ENCODE data around the gene GNAI3.

DNA sequence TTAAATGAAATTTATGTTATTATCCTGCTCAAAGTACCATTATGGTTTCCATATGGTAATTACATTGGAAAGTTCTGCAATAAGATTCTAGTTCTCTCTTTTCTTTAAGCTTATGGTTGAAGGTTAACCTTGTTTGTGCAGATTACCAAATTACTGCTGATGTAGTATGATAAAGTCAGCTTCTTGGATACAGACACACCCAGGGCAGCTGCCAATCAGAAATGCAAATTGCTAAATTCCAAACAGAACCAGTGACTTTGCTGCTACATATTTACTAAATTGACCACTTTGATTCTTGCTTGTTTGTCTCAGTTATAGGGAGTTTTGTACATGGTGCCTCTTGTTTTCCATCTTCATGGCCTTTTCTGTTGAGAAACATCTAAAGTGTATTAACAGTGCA, 44.5 kb downstream of the GNAI3 start:
- TF ChIP-seq EP300 (IDR thresholded peaks at IDR 0.05) (no peak), POLR2A (IDR thresholded peaks at IDR 0.05; ENCODE audit: low read length) (no peak), CBX8 (IDR thresholded peaks at IDR 0.05) (no peak), MYC (IDR thresholded peaks at IDR 0.05; ENCODE audit: borderline replicate concordance, low read length) (no peak), CEBPB (IDR thresholded peaks at IDR 0.05) (no peak), RAD21 (conservative IDR thresholded peaks at IDR 0.05 in 1 of 2, IDR thresholded peaks at IDR 0.05 in 1 of 2) (no peak)
- TF ChIP-seq, protein P1, sequence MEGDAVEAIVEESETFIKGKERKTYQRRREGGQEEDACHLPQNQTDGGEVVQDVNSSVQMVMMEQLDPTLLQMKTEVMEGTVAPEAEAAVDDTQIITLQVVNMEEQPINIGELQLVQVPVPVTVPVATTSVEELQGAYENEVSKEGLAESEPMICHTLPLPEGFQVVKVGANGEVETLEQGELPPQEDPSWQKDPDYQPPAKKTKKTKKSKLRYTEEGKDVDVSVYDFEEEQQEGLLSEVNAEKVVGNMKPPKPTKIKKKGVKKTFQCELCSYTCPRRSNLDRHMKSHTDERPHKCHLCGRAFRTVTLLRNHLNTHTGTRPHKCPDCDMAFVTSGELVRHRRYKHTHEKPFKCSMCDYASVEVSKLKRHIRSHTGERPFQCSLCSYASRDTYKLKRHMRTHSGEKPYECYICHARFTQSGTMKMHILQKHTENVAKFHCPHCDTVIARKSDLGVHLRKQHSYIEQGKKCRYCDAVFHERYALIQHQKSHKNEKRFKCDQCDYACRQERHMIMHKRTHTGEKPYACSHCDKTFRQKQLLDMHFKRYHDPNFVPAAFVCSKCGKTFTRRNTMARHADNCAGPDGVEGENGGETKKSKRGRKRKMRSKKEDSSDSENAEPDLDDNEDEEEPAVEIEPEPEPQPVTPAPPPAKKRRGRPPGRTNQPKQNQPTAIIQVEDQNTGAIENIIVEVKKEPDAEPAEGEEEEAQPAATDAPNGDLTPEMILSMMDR (IDR thresholded peaks at IDR 0.05): no peak
- TF ChIP-seq, protein P2, sequence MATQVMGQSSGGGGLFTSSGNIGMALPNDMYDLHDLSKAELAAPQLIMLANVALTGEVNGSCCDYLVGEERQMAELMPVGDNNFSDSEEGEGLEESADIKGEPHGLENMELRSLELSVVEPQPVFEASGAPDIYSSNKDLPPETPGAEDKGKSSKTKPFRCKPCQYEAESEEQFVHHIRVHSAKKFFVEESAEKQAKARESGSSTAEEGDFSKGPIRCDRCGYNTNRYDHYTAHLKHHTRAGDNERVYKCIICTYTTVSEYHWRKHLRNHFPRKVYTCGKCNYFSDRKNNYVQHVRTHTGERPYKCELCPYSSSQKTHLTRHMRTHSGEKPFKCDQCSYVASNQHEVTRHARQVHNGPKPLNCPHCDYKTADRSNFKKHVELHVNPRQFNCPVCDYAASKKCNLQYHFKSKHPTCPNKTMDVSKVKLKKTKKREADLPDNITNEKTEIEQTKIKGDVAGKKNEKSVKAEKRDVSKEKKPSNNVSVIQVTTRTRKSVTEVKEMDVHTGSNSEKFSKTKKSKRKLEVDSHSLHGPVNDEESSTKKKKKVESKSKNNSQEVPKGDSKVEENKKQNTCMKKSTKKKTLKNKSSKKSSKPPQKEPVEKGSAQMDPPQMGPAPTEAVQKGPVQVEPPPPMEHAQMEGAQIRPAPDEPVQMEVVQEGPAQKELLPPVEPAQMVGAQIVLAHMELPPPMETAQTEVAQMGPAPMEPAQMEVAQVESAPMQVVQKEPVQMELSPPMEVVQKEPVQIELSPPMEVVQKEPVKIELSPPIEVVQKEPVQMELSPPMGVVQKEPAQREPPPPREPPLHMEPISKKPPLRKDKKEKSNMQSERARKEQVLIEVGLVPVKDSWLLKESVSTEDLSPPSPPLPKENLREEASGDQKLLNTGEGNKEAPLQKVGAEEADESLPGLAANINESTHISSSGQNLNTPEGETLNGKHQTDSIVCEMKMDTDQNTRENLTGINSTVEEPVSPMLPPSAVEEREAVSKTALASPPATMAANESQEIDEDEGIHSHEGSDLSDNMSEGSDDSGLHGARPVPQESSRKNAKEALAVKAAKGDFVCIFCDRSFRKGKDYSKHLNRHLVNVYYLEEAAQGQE (IDR thresholded peaks at IDR 0.05): no peak
- TF ChIP-seq, protein P3, sequence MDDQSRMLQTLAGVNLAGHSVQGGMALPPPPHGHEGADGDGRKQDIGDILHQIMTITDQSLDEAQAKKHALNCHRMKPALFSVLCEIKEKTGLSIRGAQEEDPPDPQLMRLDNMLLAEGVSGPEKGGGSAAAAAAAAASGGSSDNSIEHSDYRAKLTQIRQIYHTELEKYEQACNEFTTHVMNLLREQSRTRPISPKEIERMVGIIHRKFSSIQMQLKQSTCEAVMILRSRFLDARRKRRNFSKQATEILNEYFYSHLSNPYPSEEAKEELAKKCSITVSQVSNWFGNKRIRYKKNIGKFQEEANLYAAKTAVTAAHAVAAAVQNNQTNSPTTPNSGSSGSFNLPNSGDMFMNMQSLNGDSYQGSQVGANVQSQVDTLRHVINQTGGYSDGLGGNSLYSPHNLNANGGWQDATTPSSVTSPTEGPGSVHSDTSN (IDR thresholded peaks at IDR 0.05): no peak
- TF ChIP-seq, protein P4, sequence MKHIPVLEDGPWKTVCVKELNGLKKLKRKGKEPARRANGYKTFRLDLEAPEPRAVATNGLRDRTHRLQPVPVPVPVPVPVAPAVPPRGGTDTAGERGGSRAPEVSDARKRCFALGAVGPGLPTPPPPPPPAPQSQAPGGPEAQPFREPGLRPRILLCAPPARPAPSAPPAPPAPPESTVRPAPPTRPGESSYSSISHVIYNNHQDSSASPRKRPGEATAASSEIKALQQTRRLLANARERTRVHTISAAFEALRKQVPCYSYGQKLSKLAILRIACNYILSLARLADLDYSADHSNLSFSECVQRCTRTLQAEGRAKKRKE (CRISPR knock-in tag; IDR thresholded peaks at IDR 0.05; ENCODE audit: low read depth): no peak

All from A549 (cell line).